ENCODE data around the gene ZBTB17. TPM values are rescaled to one million over a fixed set of nuclear protein-coding genes. Genes with fewer than 3 reads are reported as not detected.

ZBTB17 gene
- 22.0 and 23.4 TPM in 2 replicates for total RNA-seq

GRCh38 chr1:15975805-15976680, at the start of gene ZBTB17:
TSS of gene ZBTB17 (minus strand) at chr1:15976101. CDS start at chr1:15948495, 27,606 bp downstream.

GRCh38 chr1:16021681-16022080, 45.8 kb upstream of the ZBTB17 start, which contains the start of gene CLCNKA:
TSS of gene CLCNKA (plus strand) at chr1:16022036. CDS start at chr1:16022620, 584 bp downstream.

GRCh38 chr1:16017461-16018303, 41.8 kb upstream of the ZBTB17 start, which contains the start of gene HSPB7:
TSS of gene HSPB7 (minus strand) at chr1:16018043. CDS start at chr1:16017963, 80 bp downstream.

Other genes with a start within 250 kb of the ZBTB17 start
- 0.26 and 0.96 TPM in 2 replicates for gene SLC25A34, start 239.8 kb downstream of the ZBTB17 start, total RNA-seq
- not detected in 2 replicates for gene TMEM82, start 233.6 kb downstream of the ZBTB17 start, total RNA-seq
- gene FBLIM1, start 217.3 kb downstream of the ZBTB17 start, total RNA-seq, result 114 and 120 TPM in 2 replicates
- gene UQCRHL, start 168.5 kb downstream of the ZBTB17 start, total RNA-seq, result 0.91 and 3.1 TPM in 2 replicates
- 9.7 and 20.3 TPM in 2 replicates for gene SPEN, start 128.4 kb downstream of the ZBTB17 start, total RNA-seq
- gene SRARP, start 28.1 kb upstream of the ZBTB17 start, total RNA-seq, result not detected in 2 replicates
- gene HSPB7, start 41.9 kb upstream of the ZBTB17 start, total RNA-seq, result 0.26 and 0.32 TPM in 2 replicates
- gene CLCNKA, start 45.9 kb upstream of the ZBTB17 start, total RNA-seq, result not detected in 2 replicates
- gene CLCNKB, start 67.7 kb upstream of the ZBTB17 start, total RNA-seq, result not detected in 2 replicates
- not detected in 2 replicates for gene FAM131C, start 97.5 kb upstream of the ZBTB17 start, total RNA-seq
- 14.9 and 52.8 TPM in 2 replicates for gene EPHA2, start 180.0 kb upstream of the ZBTB17 start, total RNA-seq
- 9.4 and 13.3 TPM in 2 replicates for gene ARHGEF19, start 236.6 kb upstream of the ZBTB17 start, total RNA-seq